ENCODE measurements around the gene FUOM. TPM values are rescaled to one million over a fixed set of nuclear protein-coding genes. Genes with fewer than 3 reads are reported as not detected.

FUOM gene
- total and polyA plus RNA-seq, 10 of the 15 experiments (the other 5 are each of a cell fraction or from before 2014, with no cell fraction given), result 1.8 to 41.7 (median 25.6) TPM

DNA sequence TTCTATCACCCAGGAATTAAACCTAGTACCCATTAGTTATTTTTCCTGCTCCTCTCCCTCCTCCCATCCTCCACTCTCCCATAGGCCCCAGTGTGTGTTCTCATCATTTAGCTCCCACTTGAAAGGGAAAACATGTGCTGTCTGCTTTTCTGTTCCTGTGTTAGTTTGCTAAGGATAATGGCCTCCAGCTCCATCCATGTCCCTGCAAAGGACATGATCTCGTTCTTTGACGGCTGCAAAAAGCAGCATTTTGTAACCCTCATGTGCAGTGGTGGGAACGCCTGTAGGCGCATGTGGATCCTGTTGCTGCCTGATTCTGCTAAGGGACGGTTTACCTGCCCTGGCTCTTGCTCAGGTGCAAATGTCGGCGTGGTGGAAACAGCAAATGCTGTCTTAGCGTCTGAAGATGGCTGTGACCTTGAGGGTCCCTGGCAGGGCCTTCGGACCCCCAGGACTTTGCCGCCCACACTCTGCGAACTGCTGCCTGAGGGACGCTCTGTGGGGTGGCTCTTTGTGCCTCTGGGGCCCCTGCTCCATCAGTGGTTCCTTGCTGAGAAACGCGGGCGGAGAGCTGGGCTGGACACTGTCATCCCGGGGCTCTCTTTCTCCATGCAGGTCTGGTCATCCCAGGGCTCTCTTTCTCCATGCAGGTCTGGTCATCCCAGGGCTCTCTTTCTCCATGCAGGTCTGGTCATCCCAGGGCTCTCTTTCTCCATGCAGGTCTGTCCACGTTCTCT lies 30.6 kb upstream of the FUOM start:
- CTCF ChIA-PET, result interaction anchor here (1.0 to 2.0 kb wide), 4 partner anchors 10 to 81 kb away, joined by 4 to 5 read pairs (median 4); no protein-coding TSS in a partner anchor
- BruUV-seq (replicated peaks), result TSS peak; percentile 96
- TF ChIP-seq RFX5 (IDR thresholded peaks at IDR 0.05; ENCODE audit: low read depth, low read length) (no peak), IKZF2 (IDR thresholded peaks at IDR 0.05) (no peak; a peak in 1 of 4 replicates), E4F1 (IDR thresholded peaks at IDR 0.05; ENCODE audit: borderline replicate concordance, partially characterized antibody) (no peak), ZBTB11 (CRISPR knock-in tag; IDR thresholded peaks at IDR 0.05) (peak; percentile 87), TBL1XR1 (IDR thresholded peaks at IDR 0.05; ENCODE audit: low read depth, low read length) (no peak), NRF1 (conservative IDR thresholded peaks at IDR 0.05; ENCODE audit: low read depth, low read length) (no peak), RELB (IDR thresholded peaks at IDR 0.05; ENCODE audit: low read depth) (peak; percentile 86), CHD1 (IDR thresholded peaks at IDR 0.05; ENCODE audit: low read depth, low read length) (0 out of 2 replicates have a peak, but pooled peaks have one; percentile 65), RAD21 (IDR thresholded peaks at IDR 0.05; ENCODE audit: insufficient read depth, low read depth, low read length) (no peak), RUNX3 (IDR thresholded peaks at IDR 0.05; ENCODE audit: low read length) (no peak), JUND (IDR thresholded peaks at IDR 0.05; ENCODE audit: low read depth, low read length) (0 out of 2 replicates have a peak, but pooled peaks have one; percentile 2), CREB1 (IDR thresholded peaks at IDR 0.05; ENCODE audit: low read depth) (0 out of 2 replicates have a peak, but pooled peaks have one; percentile 28), POLR2A (IDR thresholded peaks at IDR 0.05; ENCODE audit: low read depth, low read length) (no peak; the same call in 1 of the 2 replicates)
- TF ChIP-seq, protein P1, sequence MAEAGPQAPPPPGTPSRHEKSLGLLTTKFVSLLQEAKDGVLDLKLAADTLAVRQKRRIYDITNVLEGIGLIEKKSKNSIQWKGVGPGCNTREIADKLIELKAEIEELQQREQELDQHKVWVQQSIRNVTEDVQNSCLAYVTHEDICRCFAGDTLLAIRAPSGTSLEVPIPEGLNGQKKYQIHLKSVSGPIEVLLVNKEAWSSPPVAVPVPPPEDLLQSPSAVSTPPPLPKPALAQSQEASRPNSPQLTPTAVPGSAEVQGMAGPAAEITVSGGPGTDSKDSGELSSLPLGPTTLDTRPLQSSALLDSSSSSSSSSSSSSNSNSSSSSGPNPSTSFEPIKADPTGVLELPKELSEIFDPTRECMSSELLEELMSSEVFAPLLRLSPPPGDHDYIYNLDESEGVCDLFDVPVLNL (IDR thresholded peaks at IDR 0.05; ENCODE audit: low read depth, low read length), result no peak

More for the DNA sequence above, 30.6 kb upstream of the FUOM start:
- Histone ChIP-seq H3K9me3 (replicated peaks; ENCODE audit: control insufficient read depth, insufficient read depth, low read length) (no peaks in the 10 kb centered on the region), H2AFZ (ENCODE audit: control insufficient read depth, low read depth, low read length) (peak overlapping the region; percentile 13), H3K79me2 (ENCODE audit: control insufficient read depth, insufficient read depth, low read length) (peaks cover 3% of the 10 kb centered on the region), H3K4me3 (peak overlapping the region; percentile 71), H3K4me2 (ENCODE audit: control insufficient read depth, insufficient read depth) (peak overlapping the region; percentile 86), H3K9ac (ENCODE audit: control insufficient read depth, insufficient read depth, low read length) (peak overlapping the region; percentile 70), H3K27ac (ENCODE audit: control insufficient read depth, insufficient read depth) (peak overlapping the region; percentile 92), H3K27me3 (replicated peaks in 1 of 2; ENCODE audit: control insufficient read depth in 2 of 2, insufficient read depth in 2 of 2, low read length in 1 of 2) (no peaks in the 10 kb centered on the region), H3K36me3 (ENCODE audit: control insufficient read depth in 2 of 2, insufficient read depth in 2 of 2, low read length in 1 of 2) (no peaks in the 10 kb centered on the region), H3K4me1 (ENCODE audit: control insufficient read depth, insufficient read depth, low read length) (peaks cover 32% of the 10 kb centered on the region), H4K20me1 (ENCODE audit: control insufficient read depth, insufficient read depth) (no peaks in the 10 kb centered on the region)
- POLR2A ChIA-PET, result interaction anchor here (0.6 to 4.5 kb wide), 5 partner anchors 11 to 113 kb away, joined by 3 to 31 read pairs (median 7); partner anchors contain the start of gene PAOX
- intact Hi-C loops (cut with micrococcal nuclease; ENCODE audit: unreplicated experiment) (loop anchor here (2.0 kb wide), 2 partner anchors 16 to 18 kb away; partner anchors contain the start of gene ECHS1), in situ Hi-C loops (cut with MboI) (no loop called here)
- WGBS (ENCODE audit: insufficient coverage, insufficient replicate concordance, low lambda C conversion rate, missing lambda C conversion rate), result 1% methylated on average over 17 of the region's 17 CpGs
- SMC1A ChIA-PET (ENCODE audit: uncharacterized antibody, unreplicated experiment), result interaction anchor here (0.7 to 4.5 kb wide), 5 partner anchors 10 to 59 kb away, joined by 3 to 21 read pairs (median 4); partner anchors contain the start of gene PAOX
- RAD21 ChIA-PET (ENCODE audit: unreplicated experiment), result interaction anchor here (0.7 to 3.0 kb wide), 8 partner anchors 9 to 114 kb away, joined by 3 to 13 read pairs (median 3); partner anchors contain the start of genes ECHS1, FUOM and PAOX
- peak; percentile 60 for DNase-seq (ENCODE audit: low read depth, low spot score)
- peak; percentile 28 for ATAC-seq
- FAIRE-seq, result peak; percentile 71
